ENCODE data around the gene ZDHHC14. TPM values are rescaled to one million over a fixed set of nuclear protein-coding genes. Genes with fewer than 3 reads are reported as not detected.

The ZDHHC14 gene
- total RNA-seq, 1 donor = 7.9 TPM

- no peak overlapping the region for H3K4me3 ChIP-seq (ENCODE audit: low read depth, low read length)
- no peak for TF ChIP-seq CTCF (IDR thresholded peaks at IDR 0.05; ENCODE audit: insufficient read depth, low read length)
- DNase-seq (ENCODE audit: low read depth) = no peak
Measured at GRCh38 chr6:157635388-157636244, 254.6 kb downstream of the ZDHHC14 start.

GRCh38 chr6:157637516-157637915 lies 256.5 kb downstream of the ZDHHC14 start:
- DNase-seq (ENCODE audit: low read depth) = no peak
- no peak for TF ChIP-seq CTCF (IDR thresholded peaks at IDR 0.05; ENCODE audit: insufficient read depth, low read length)
- no peak overlapping the region for H3K4me3 ChIP-seq (ENCODE audit: low read depth, low read length)

GRCh38 chr6:157637941-157638662 lies 257.1 kb downstream of the ZDHHC14 start:
- H3K4me3 ChIP-seq (ENCODE audit: low read depth, low read length) = no peak overlapping the region
- DNase-seq (ENCODE audit: low read depth) = no peak
- no peak for TF ChIP-seq CTCF (IDR thresholded peaks at IDR 0.05; ENCODE audit: insufficient read depth, low read length)

- no peak for TF ChIP-seq CTCF (IDR thresholded peaks at IDR 0.05; ENCODE audit: insufficient read depth, low read length)
- DNase-seq (ENCODE audit: low read depth) = no peak
- no peak overlapping the region for H3K4me3 ChIP-seq (ENCODE audit: low read depth, low read length)
Measured at GRCh38 chr6:157638779-157639178, 257.8 kb downstream of the ZDHHC14 start.

DNA sequence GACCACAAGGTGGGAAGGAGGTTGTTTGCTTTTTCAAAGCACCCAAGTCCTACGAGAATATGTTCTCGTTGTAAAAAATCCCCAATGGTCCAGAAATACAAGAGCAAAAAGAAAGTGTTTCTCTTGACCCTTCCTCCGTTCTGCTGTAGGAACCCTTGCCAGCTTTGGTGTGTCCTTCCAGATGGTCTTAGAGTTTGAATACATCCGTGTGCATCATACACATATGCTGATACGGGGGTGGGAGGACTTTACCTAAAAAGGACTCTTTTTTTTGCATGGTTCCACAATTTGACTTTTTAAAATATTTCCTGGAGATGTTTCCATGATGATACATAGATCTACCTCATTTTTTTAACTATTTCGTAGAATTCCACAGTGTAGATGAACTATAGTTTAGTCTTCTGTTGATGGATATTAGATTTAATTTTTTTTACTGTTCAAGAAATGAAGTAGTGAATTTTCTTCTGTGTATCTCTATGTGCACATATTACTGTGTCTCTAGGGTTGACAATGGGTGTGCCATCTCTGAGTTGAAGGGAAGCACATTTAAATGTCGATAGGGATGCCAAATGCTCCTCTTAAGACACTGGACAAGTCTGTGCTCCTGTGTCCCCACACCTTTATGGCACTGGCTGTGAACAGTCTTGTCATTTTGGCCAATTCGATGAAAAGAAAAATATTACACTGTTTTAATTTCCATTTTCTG lies 259.9 kb downstream of the ZDHHC14 start:
- no peak for TF ChIP-seq CTCF (IDR thresholded peaks at IDR 0.05; ENCODE audit: insufficient read depth, low read length)
- H3K4me3 ChIP-seq (ENCODE audit: low read depth, low read length) = no peak overlapping the region
- DNase-seq (ENCODE audit: low read depth) = no peak

GRCh38 chr6:157641837-157642236 lies 260.8 kb downstream of the ZDHHC14 start:
- no peak for TF ChIP-seq CTCF (IDR thresholded peaks at IDR 0.05; ENCODE audit: insufficient read depth, low read length)
- no peak for DNase-seq (ENCODE audit: low read depth)
- H3K4me3 ChIP-seq (ENCODE audit: low read depth, low read length) = no peak overlapping the region
